Measurements from ENCODE around the gene KRT36.

GRCh38 chr17:41528959-41529353, 39.2 kb upstream of the KRT36 start:
- TF ChIP-seq CTCF (conservative IDR thresholded peaks at IDR 0.05 in 1 of 2, IDR thresholded peaks at IDR 0.05 in 1 of 2; ENCODE audit: extremely low read depth in 1 of 2, insufficient read depth in 1 of 2, low read depth in 1 of 2, low read length in 2 of 2) (no peak), EZH2 (IDR thresholded peaks at IDR 0.05; ENCODE audit: borderline replicate concordance, low read length) (no peak)
